GM23338 (cell line): ENCODE results near the gene COPS7B. TPM values are rescaled to one million over a fixed set of nuclear protein-coding genes. Genes with fewer than 3 reads are reported as not detected.

Experiments
- ATAC-seq: fragments of 200-7000 bp; cut with Tn5 transposase; 3 replicates; pipeline ENCODE4 v1.9.1; 2020
- DNase-seq: peaks from one replicate; pipeline ENCODE4 v3.0.0-alpha.2; 2015; ENCODE audit warnings: low spot score
- H2AFZ ChIP-seq: fragments of 200-600 bp; sonication (generic); 2 replicates; pipeline ENCODE4 v1.8.0; 2016; ENCODE audit warnings: antibody characterized with exemption, mild to moderate bottlenecking, moderate library complexity
- H3F3A ChIP-seq: fragments of 200-600 bp; sonication (generic); replicated peaks from 2 replicates; pipeline ENCODE4 v1.8.0; 2017; ENCODE audit warnings: antibody characterized with exemption, mixed run types, low read depth
- H3K27ac ChIP-seq: fragments of 200-600 bp; sonication (generic); 2 replicates; pipeline ENCODE4 v1.6.1; 2016; ENCODE audit warnings: low read depth
- H3K27me3 ChIP-seq: fragments of 200-600 bp; sonication (generic); 2 replicates; pipeline ENCODE4 v1.8.0; 2016; ENCODE audit warnings: mild to moderate bottlenecking, mixed run types, moderate library complexity; ENCODE audit not compliant: insufficient read depth
- H3K36me3 ChIP-seq: fragments of 200-600 bp; sonication (generic); 2 replicates; pipeline ENCODE4 v1.8.0; 2016; ENCODE audit warnings: mild to moderate bottlenecking; ENCODE audit not compliant: insufficient read depth
- H3K4me1 ChIP-seq: fragments of 200-600 bp; sonication (generic); 2 replicates; pipeline ENCODE4 v1.8.0; 2016; ENCODE audit warnings: mild to moderate bottlenecking, moderate library complexity; ENCODE audit not compliant: insufficient read depth
- H3K4me2 ChIP-seq: fragments of 200-600 bp; sonication (generic); 2 replicates; pipeline ENCODE4 v1.7.1; 2017; ENCODE audit warnings: mixed run types
- H3K4me3 ChIP-seq: fragments of 200-600 bp; sonication (generic); 2 replicates; pipeline ENCODE4 v1.6.1; 2016; ENCODE audit warnings: mixed run types
- H3K79me2 ChIP-seq: fragments of 200-600 bp; sonication (generic); replicated peaks from 2 replicates; pipeline ENCODE4 v1.8.0; 2017; ENCODE audit warnings: mild to moderate bottlenecking; ENCODE audit not compliant: insufficient read depth
- H3K9me2 ChIP-seq: fragments of 200-600 bp; sonication (generic); 2 replicates; pipeline ENCODE4 v1.8.0; 2017; ENCODE audit not compliant: insufficient read depth
- H4K20me1 ChIP-seq: fragments of 200-600 bp; sonication (generic); replicated peaks from 2 replicates; pipeline ENCODE4 v1.8.0; 2017; ENCODE audit warnings: mild to moderate bottlenecking; ENCODE audit not compliant: insufficient read depth
- H3K27ac Mint-ChIP-seq: 2 replicates; pipeline ENCODE4 v1.8.0; 2020; ENCODE audit warnings: inconsistent platforms, mild to moderate bottlenecking, moderate library complexity, mixed read lengths
- H3K27me3 Mint-ChIP-seq: 3 replicates; pipeline ENCODE4 v1.8.0; 2022; ENCODE audit warnings: low read depth, mild to moderate bottlenecking, moderate library complexity, mixed read lengths, inconsistent platforms; ENCODE audit not compliant: insufficient read depth, poor library complexity
- H3K36me3 Mint-ChIP-seq: 3 replicates; pipeline ENCODE4 v1.8.0; 2021; ENCODE audit warnings: low read depth, mild to moderate bottlenecking, inconsistent platforms, moderate library complexity, mixed read lengths
- H3K4me1 Mint-ChIP-seq: 3 replicates; pipeline ENCODE4 v1.8.0; 2020; ENCODE audit warnings: mild to moderate bottlenecking, inconsistent platforms, mixed read lengths
- H3K4me3 Mint-ChIP-seq: 3 replicates; pipeline ENCODE4 v1.8.0; 2021; ENCODE audit warnings: moderate library complexity, mild to moderate bottlenecking, inconsistent platforms, mixed read lengths
- H3K9me3 Mint-ChIP-seq: 3 replicates; pipeline ENCODE4 v1.8.0; 2020; ENCODE audit warnings: moderate library complexity, mild to moderate bottlenecking, inconsistent platforms, mixed read lengths
- CREB1 ChIP-seq: fragments of 250-450 bp; sonication (Bioruptor Pico); IDR thresholded peaks from 2 replicates; pipeline ENCODE4 v1.5.0; 2020; ENCODE audit warnings: low read depth, mild to moderate bottlenecking, moderate library complexity
- EZH2 ChIP-seq: fragments of 200-600 bp; sonication (generic); IDR thresholded peaks from one replicate; pipeline ENCODE4 v1.8.0; 2017; ENCODE audit warnings: antibody characterized with exemption, mild to moderate bottlenecking, low read depth; ENCODE audit not compliant: unreplicated experiment
- EZH2phosphoT487 ChIP-seq: fragments of 200-600 bp; sonication (generic); IDR thresholded peaks from one replicate; pipeline ENCODE4 v1.8.1; 2018; ENCODE audit warnings: antibody characterized with exemption; ENCODE audit not compliant: unreplicated experiment
- JUNB ChIP-seq: IDR thresholded peaks from one replicate; pipeline ENCODE4 v1.6.1; 2016; ENCODE audit warnings: antibody characterized with exemption; ENCODE audit not compliant: unreplicated experiment
- NANOG ChIP-seq: IDR thresholded peaks from 2 replicates; pipeline ENCODE4 v1.6.1; 2016; ENCODE audit warnings: antibody characterized with exemption, borderline replicate concordance
- POLR2AphosphoS5 ChIP-seq: IDR thresholded peaks from 2 replicates; pipeline ENCODE4 v1.6.1; 2016; ENCODE audit warnings: antibody characterized with exemption, low read depth
- STAT1 ChIP-seq: IDR thresholded peaks from one replicate; pipeline ENCODE4 v1.6.1; 2016; ENCODE audit warnings: antibody characterized with exemption; ENCODE audit not compliant: unreplicated experiment
- ZNF114 ChIP-seq: fragments of 250-450 bp; sonication (Bioruptor Pico); IDR thresholded peaks from 2 replicates; pipeline ENCODE4 v1.5.0; 2020; ENCODE audit warnings: mild to moderate bottlenecking, moderate library complexity
- ZNF331 ChIP-seq: fragments of 250-450 bp; sonication (Bioruptor Pico); IDR thresholded peaks from 2 replicates; pipeline ENCODE4 v1.5.0; 2020; ENCODE audit warnings: low read depth, mild to moderate bottlenecking, moderate library complexity
- polyA plus RNA-seq: library from polyadenylated mRNA; unstranded; fragments of >200 nt; fragmentation: Nextera tagmentation; extraction: Ambion mirVana; gene quantifications from 2 replicates; pipeline ENCODE4 v1.2.1, GENCODE V29; 2016
- total RNA-seq: library from RNA; depleted of rRNA; stranded (reverse); fragments of >200 nt; shearing (Covaris generic); gene quantifications from 2 replicates; pipeline ENCODE4 v1.2.3, GENCODE V29; 2014
- TF ChIP-seq, protein P1 (sequence below): IDR thresholded peaks from one replicate; pipeline ENCODE4 v1.6.1; 2018; ENCODE audit warnings: antibody characterized with exemption; ENCODE audit not compliant: unreplicated experiment
- TF ChIP-seq, protein P2 (sequence below), 2 experiments: fragments of 200-600 bp in 1 of 2; sonication (generic) in 1 of 2; conservative IDR thresholded peaks; 2 replicates each; pipeline versions ENCODE4 v1.5.1 to v1.6.1; 2016 to 2017; ENCODE audit warnings: antibody characterized with exemption in 2 of 2, low read depth in 2 of 2, mild to moderate bottlenecking in 2 of 2, moderate library complexity in 1 of 2
- TF ChIP-seq, protein P3 (sequence below): IDR thresholded peaks from 2 replicates; pipeline ENCODE4 v1.6.1; 2016; ENCODE audit warnings: antibody characterized with exemption
- TF ChIP-seq, protein P4 (sequence below): fragments of 250-450 bp; sonication (Bioruptor Pico); IDR thresholded peaks from 2 replicates; pipeline ENCODE4 v1.5.0; 2020; ENCODE audit warnings: mild to moderate bottlenecking, moderate library complexity

Gene COPS7B
- total and polyA plus RNA-seq, 2 experiments from 2014 or later, result 40.9 to 63.7 TPM

GRCh38 chr2:231807020-231807419, 20.8 kb downstream of the COPS7B start:
- no peak overlapping the region for H3K4me3 Mint-ChIP-seq

More at GRCh38 chr2:231807020-231807419, 20.8 kb downstream of the COPS7B start:
- no peak overlapping the region for H3K27ac Mint-ChIP-seq
- ATAC-seq (no peak), DNase-seq (no peak)
- Histone ChIP-seq H3K36me3 (peaks cover 16% of the 10 kb centered on the region), H3K9me2 (no peaks in the 10 kb centered on the region), H4K20me1 (peaks cover 13% of the 10 kb centered on the region), H3F3A (no peaks in the 10 kb centered on the region), H3K4me1 (0 out of 2 replicates have a peak, but pooled peaks cover 4% of the 10 kb centered on the region), H3K79me2 (peaks cover 5% of the 10 kb centered on the region; the same call in 1 of the 2 replicates), H3K4me2 (no peak overlapping the region), H3K27ac (no peak overlapping the region), H3K4me3 (no peak overlapping the region), H3K27me3 (no peaks in the 10 kb centered on the region), H2AFZ (no peak overlapping the region)
- H3K27me3 Mint-ChIP-seq, result peaks cover 3% of the 10 kb centered on the region
- no peaks in the 10 kb centered on the region for H3K9me3 Mint-ChIP-seq
- H3K36me3 Mint-ChIP-seq, result peaks cover 38% of the 10 kb centered on the region
- H3K4me1 Mint-ChIP-seq, result peaks cover 10% of the 10 kb centered on the region
- TF ChIP-seq POLR2AphosphoS5 (no peak), EZH2 (no peak), NANOG (no peak), CREB1 (CRISPR knock-in tag) (no peak), STAT1 (no peak), ZNF114 (CRISPR knock-in tag) (no peak), EZH2phosphoT487 (no peak), ZNF331 (no peak), JUNB (no peak)
- TF ChIP-seq, protein P1, sequence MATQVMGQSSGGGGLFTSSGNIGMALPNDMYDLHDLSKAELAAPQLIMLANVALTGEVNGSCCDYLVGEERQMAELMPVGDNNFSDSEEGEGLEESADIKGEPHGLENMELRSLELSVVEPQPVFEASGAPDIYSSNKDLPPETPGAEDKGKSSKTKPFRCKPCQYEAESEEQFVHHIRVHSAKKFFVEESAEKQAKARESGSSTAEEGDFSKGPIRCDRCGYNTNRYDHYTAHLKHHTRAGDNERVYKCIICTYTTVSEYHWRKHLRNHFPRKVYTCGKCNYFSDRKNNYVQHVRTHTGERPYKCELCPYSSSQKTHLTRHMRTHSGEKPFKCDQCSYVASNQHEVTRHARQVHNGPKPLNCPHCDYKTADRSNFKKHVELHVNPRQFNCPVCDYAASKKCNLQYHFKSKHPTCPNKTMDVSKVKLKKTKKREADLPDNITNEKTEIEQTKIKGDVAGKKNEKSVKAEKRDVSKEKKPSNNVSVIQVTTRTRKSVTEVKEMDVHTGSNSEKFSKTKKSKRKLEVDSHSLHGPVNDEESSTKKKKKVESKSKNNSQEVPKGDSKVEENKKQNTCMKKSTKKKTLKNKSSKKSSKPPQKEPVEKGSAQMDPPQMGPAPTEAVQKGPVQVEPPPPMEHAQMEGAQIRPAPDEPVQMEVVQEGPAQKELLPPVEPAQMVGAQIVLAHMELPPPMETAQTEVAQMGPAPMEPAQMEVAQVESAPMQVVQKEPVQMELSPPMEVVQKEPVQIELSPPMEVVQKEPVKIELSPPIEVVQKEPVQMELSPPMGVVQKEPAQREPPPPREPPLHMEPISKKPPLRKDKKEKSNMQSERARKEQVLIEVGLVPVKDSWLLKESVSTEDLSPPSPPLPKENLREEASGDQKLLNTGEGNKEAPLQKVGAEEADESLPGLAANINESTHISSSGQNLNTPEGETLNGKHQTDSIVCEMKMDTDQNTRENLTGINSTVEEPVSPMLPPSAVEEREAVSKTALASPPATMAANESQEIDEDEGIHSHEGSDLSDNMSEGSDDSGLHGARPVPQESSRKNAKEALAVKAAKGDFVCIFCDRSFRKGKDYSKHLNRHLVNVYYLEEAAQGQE, result no peak
- TF ChIP-seq, protein P2, sequence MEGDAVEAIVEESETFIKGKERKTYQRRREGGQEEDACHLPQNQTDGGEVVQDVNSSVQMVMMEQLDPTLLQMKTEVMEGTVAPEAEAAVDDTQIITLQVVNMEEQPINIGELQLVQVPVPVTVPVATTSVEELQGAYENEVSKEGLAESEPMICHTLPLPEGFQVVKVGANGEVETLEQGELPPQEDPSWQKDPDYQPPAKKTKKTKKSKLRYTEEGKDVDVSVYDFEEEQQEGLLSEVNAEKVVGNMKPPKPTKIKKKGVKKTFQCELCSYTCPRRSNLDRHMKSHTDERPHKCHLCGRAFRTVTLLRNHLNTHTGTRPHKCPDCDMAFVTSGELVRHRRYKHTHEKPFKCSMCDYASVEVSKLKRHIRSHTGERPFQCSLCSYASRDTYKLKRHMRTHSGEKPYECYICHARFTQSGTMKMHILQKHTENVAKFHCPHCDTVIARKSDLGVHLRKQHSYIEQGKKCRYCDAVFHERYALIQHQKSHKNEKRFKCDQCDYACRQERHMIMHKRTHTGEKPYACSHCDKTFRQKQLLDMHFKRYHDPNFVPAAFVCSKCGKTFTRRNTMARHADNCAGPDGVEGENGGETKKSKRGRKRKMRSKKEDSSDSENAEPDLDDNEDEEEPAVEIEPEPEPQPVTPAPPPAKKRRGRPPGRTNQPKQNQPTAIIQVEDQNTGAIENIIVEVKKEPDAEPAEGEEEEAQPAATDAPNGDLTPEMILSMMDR (conservative IDR thresholded peaks at IDR 0.05; ENCODE audit: low read depth in 2 of 2), result no peak
- TF ChIP-seq, protein P3, sequence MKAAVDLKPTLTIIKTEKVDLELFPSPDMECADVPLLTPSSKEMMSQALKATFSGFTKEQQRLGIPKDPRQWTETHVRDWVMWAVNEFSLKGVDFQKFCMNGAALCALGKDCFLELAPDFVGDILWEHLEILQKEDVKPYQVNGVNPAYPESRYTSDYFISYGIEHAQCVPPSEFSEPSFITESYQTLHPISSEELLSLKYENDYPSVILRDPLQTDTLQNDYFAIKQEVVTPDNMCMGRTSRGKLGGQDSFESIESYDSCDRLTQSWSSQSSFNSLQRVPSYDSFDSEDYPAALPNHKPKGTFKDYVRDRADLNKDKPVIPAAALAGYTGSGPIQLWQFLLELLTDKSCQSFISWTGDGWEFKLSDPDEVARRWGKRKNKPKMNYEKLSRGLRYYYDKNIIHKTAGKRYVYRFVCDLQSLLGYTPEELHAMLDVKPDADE, result no peak
- TF ChIP-seq, protein P4, sequence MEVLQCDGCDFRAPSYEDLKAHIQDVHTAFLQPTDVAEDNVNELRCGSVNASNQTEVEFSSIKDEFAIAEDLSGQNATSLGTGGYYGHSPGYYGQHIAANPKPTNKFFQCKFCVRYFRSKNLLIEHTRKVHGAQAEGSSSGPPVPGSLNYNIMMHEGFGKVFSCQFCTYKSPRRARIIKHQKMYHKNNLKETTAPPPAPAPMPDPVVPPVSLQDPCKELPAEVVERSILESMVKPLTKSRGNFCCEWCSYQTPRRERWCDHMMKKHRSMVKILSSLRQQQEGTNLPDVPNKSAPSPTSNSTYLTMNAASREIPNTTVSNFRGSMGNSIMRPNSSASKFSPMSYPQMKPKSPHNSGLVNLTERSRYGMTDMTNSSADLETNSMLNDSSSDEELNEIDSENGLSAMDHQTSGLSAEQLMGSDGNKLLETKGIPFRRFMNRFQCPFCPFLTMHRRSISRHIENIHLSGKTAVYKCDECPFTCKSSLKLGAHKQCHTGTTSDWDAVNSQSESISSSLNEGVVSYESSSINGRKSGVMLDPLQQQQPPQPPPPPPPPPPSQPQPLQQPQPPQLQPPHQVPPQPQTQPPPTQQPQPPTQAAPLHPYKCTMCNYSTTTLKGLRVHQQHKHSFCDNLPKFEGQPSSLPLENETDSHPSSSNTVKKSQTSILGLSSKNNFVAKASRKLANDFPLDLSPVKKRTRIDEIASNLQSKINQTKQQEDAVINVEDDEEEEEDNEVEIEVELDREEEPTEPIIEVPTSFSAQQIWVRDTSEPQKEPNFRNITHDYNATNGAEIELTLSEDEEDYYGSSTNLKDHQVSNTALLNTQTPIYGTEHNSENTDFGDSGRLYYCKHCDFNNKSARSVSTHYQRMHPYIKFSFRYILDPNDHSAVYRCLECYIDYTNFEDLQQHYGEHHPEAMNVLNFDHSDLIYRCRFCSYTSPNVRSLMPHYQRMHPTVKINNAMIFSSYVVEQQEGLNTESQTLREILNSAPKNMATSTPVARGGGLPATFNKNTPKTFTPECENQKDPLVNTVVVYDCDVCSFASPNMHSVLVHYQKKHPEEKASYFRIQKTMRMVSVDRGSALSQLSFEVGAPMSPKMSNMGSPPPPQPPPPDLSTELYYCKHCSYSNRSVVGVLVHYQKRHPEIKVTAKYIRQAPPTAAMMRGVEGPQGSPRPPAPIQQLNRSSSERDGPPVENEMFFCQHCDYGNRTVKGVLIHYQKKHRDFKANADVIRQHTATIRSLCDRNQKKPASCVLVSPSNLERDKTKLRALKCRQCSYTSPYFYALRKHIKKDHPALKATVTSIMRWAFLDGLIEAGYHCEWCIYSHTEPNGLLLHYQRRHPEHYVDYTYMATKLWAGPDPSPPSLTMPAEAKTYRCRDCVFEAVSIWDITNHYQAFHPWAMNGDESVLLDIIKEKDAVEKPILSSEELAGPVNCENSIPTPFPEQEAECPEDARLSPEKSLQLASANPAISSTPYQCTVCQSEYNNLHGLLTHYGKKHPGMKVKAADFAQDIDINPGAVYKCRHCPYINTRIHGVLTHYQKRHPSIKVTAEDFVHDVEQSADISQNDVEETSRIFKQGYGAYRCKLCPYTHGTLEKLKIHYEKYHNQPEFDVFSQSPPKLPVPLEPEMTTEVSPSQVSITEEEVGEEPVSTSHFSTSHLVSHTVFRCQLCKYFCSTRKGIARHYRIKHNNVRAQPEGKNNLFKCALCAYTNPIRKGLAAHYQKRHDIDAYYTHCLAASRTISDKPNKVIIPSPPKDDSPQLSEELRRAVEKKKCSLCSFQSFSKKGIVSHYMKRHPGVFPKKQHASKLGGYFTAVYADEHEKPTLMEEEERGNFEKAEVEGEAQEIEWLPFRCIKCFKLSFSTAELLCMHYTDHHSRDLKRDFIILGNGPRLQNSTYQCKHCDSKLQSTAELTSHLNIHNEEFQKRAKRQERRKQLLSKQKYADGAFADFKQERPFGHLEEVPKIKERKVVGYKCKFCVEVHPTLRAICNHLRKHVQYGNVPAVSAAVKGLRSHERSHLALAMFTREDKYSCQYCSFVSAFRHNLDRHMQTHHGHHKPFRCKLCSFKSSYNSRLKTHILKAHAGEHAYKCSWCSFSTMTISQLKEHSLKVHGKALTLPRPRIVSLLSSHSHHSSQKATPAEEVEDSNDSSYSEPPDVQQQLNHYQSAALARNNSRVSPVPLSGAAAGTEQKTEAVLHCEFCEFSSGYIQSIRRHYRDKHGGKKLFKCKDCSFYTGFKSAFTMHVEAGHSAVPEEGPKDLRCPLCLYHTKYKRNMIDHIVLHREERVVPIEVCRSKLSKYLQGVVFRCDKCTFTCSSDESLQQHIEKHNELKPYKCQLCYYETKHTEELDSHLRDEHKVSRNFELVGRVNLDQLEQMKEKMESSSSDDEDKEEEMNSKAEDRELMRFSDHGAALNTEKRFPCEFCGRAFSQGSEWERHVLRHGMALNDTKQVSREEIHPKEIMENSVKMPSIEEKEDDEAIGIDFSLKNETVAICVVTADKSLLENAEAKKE (CRISPR knock-in tag), result no peak
